ENCODE measurements around the gene DYNLT2.
A peak's percentile ranks its signal among the peaks of the same experiment; 100 is the strongest.

The DYNLT2 gene, protein sequence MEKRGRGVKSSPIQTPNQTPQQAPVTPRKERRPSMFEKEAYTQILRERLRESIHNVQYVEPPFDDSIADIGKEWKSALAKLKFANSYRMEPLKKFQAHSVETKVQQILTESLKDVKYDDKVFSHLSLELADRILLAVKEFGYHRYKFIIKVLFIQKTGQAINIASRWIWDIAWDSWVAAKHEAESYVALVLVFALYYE

DNA sequence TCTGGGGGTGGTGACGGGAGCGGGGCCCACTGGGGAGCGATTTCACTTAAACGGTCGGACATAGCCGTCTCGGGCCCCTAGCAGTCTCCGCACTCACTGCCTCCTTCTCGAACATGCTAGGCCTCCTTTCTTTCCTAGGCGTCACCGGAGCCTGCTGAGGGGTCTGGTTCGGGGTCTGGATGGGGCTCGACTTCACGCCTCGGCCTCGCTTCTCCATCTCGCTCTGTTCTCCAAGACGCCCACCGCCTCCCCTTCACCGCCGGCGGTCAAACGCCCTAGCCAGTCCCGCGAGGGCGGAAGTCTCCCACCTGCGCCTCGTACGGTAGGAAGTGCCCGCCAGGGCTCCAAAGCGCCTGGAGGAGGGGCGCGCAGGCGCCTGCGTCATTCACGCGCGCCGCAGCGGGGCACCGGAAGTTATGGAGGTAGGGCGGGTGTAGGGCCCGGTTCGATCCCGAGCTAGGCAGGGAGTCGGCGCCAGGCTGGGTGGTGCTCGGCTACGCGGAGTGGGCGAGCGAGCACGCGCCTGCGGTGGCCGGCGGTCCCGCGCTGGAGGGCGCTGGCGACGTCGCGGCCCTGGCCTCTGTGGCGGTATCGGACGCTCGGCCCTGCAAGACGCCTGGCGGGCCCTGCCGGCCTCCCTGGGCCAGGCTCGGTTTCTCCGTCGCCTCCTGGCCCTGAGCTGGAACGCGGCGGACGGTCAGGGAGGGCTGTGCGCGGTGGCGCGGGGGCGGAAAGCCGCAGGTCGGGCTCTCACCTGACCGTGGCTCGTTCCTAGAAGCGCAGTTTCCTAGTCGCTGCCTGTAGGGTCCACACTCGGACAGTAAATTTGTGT lies at the start of gene DYNLT2, which contains the start of gene ERMARD:
Gene DYNLT2, minus strand, starts transcription at position 331 of the 832 bp plus-strand sequence. Its CDS starts 114 bp downstream, at position 217.
Gene ERMARD, plus strand, starts transcription at position 381 of the 832 bp plus-strand sequence. Its CDS starts 36 bp downstream, at position 417.
- DNase-seq: peak; percentile 97

DNA sequence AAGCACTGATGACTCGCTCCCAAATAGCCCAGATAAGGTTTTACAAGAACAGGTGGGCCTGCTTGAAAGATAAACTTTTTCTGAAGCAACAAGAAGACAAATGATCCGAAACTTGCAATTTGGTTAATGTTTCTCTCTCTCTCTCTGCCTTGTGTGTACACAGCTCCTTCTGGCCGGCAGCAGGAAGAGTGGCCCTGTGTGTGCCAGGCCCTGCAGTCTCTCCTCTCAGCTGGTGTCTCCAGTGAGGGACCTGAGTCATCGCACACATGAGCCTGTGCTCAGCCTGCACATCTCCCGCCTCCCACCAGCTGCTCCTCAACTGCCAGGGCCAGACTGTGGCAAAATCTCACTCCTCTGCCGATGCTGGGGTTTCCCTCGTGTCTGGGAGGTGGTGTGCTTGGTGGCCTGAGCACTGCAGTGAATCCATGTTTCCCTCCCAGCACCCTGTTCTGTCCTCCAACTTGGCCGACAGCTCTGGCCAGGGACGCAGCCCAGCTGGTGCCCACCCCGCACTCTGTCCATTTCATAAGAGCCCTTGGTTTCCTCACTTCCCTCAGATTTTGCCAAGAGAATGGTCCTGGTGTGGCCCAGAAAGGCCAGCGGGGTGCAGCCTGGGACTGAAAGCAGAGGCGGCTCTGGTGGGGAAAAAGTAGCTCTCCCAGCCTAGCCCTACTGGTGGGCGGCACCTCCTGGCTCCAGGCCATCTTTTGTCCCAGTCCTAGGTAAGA lies 49.5 kb upstream of the DYNLT2 start:
- DNase-seq: peak; percentile 93

DNA sequence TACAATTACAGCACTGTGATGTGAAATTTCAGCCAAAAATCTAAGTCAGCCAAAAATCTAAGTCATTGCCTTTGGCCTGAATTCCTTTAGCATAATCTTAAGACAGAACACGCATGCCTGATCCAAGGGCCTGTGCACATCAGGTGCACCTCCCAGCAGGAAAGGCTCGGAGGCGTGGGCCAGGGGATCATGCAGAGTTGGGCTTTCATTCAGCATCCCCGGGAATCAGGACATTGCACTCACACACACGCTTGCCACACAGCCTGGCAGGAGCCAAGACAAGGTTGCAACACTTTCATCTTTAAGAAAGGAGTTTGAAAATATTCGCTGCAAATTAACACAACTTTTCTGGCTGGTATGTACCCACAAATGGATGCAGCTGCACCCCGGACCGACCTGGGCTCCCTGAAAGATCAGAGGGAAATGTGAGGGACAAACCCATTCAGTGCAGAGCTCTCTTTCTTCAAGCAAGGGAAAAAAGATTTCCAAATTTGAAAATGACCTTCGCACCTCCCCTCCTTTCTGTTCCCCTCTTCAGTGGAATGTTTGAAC lies 48.8 kb upstream of the DYNLT2 start:
- no peak for DNase-seq

DNA sequence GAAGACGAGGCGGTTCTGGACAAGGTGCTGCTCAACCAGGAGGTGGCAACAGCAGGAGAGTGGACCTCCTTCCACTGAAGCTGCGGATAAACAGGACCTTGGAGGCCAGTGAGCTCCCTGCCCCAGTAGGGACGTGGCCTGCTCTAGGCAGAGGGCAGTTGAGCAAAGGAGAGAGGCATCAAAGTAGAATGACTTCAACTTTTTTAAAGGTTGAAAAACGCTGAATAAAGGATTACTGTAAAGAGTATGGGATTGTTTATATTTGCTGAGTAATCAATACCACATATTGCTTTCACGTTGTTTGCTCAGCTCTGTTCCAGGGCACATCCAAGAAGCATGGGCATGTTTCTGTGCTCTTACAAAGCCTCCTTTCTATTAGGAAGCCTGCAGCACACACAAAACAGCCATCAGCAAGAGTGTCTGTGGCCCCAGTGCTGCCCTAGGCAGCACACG lies 48.1 kb upstream of the DYNLT2 start:
- peak; percentile 43 for DNase-seq

DNA sequence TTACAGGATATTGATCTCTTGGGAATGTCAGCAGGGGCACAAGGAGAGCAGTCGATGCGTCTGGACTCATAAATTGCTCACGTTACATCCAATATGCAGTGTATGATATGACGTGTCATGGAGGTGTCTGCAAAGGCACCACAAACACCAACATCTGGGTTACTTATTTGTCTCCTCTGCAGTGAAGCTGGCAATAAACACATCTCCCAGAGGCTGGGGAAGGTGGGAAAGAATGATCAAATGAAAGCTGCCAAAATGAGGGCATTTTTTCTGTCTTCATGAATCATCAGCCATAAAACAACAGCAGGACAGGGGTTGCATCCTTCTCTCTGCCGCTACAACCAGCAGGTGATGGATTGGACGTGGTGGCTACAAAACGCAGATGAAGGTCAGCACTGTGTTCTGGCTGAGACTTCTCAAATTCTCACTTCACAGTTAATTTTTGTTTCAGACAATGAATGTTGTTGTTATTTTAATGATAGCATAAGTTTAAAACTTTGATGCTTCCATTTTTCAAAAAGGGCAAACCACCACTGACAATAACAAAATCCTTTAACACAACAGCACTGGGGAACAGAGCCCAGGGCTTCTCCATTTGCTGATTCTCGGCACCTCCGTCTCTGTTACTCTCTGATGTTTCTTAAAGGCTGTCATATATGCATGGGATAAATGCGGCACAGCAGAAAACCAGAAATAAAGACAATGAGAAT lies 47.5 kb upstream of the DYNLT2 start:
- DNase-seq: no peak

DNA sequence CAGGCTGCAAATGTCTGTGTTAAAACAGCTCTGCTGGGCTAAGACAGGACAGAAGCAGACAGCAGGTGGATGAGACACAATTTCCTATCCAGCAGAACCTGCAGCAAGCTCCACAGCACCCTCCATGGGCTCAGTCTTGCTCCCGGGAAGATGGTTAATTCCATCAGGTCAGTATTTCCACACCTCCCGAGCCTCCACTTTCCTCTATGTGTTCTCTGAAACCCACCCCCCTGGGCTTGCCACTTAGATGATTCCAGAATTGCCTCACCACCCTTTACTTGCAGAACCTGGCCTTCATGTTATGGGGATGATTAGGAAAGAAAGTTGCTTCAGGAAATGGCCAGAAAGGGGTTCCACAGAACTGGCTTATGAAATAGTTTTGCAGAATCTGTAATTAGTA lies 43.8 kb upstream of the DYNLT2 start:
- peak; percentile 45 for DNase-seq

DNA sequence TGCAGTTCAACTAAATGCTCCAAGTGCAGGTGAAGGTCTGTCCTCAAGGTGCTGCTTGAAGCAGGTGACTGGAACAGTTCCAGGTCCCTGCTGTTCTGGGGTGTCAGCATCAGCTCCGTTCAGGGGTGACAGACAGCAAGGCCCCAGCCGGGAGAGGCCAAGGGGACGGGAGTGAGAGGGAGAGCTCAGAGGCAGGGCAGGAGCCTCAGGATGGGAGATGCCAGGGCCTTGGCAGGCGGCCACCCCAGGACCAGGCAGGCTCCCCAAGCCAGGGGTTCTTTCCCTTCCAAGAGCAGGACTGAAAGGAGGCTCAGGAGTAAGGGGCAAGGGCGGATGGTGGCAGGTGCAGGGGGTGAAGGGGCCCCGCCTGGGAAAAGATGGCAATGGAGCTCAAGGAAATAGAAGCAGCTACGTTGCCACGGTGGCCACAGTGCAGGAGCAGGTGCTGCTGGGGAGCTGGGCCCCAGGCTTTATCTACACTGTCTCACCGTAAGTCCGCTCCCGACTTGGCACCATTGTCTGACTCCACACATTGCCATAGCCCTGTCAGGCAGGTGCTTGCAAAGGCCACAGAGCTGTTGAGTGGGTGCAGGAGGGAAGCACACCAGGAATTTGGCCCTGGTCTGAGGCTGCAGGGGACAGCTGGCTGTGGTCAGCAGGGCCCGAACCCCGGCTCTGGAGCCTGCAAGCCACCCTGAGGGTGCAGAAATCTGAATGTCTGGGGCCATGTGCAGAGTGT lies 43.1 kb upstream of the DYNLT2 start:
- DNase-seq: peak; percentile 57

DNA sequence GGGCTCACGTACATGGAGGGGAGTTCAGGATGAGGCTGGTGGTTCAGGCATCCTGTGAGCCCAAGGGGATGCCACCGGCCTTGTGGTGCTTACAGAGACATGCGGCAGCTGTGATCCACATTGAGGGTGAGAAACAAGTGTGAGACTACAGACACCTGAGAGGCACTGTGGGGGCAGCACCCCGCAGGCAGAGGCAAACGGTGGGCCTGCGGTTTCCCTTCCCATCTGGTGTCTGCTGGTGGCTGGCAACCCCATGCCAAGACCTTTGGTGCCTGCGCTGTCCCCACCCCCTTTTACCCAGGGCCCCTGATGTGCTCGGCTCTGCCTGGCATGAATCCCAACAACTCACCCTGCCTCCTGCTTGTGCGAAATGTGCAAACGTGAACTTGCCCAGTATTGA lies 42.0 kb upstream of the DYNLT2 start:
- DNase-seq: no peak

DNA sequence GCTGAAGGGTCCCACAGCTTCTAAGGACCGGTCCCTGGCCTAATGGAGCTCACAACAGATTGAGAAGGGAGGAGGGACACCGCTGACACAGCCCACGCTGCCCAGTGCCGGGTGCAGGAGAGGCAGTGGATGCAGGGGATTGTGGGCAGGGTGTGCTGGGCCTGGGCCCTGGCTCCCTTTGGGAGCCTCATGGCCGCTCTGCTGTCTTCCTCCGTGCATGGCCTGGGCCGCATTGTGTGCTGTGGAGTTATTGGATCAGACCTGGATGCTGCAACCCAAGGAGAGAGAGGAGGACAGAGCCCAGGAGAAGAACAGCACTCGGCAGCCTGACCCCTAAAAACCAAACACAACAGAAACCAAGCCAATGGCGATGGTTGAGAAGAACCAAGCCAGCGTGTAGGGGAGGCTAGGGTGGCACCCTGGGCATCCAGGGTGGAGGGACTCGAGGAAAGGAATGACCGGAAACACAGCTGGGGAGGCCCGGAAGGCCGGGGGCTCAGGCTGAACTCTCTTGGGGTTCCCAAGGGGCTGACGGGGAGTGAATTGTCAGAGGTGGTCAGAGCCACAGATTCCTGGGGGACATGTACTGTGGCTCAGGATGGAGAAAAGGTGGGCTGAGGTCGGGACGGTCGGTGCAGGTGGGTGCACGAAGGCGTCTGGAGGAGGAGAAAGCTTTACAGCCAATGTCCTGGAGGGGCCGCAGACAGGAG lies 41.1 kb upstream of the DYNLT2 start:
- no peak for DNase-seq

DNA sequence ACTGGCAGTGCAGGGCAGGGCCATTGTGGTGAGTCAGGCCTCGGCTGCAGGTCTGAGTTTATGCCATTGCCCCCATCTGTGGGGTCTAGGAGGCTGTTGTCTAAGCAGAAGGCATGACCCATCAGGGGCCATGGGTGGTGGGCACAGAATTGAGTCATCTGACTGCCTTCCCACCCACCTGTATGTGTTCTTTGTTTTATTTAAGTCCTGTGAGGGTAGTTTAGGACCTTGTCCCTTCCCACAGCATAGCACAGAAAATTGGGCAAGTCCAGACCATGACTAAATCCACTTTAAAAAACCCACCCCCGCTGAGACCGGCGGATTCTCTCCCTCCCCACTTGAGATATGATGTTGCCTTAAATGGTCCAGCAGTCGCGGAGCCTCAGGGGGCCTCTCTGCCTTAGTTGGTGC lies 40.4 kb upstream of the DYNLT2 start:
- DNase-seq: no peak

DNA sequence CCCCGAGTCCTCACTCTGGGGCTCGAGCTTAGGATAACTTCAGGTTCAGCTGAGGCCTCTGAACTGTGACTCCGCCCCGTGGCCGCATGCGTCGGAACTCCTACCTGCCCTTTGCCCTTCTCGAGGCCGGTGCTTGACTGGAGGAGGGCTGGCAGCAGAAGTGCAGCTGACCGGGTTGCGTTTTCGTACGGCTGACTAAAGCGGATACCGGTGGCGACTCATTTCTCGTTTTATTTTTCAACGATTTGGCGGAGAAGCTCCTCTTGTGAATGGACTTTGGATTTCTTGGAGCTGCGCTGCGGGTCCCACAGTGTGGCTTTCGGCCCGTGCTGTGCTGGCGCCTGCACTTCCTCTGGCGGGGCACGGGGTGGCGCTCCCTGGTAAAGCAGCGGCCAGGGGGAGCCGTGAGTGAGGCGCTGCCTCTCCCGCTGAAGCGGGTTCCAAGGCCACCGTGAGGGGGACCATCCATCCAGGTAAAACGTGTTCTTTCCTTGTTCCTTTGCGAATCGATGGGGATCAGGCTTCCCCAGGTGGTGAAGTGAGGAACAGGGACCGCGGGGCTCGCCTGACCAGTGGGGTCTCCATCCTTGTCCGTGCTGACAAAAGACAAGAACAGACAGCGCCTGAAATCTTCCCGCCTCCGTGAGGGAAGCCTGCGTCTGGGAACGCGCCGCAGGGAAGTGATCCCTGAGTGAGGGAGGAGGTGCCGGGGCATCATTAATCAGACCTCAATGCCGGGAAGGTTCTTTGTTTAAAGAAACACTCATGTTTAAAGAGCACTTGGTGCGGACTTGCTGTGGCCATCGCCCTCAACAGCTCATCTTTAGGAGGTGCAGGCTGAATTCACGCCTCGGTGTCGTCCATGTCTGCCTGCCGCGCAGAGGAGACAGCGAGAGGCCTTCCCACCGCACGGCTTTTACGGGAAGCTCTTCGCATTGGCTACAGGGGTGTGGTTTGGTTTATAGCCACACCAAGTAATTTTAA lies 38.9 kb upstream of the DYNLT2 start:
- DNase-seq: peak; percentile 86

DNA sequence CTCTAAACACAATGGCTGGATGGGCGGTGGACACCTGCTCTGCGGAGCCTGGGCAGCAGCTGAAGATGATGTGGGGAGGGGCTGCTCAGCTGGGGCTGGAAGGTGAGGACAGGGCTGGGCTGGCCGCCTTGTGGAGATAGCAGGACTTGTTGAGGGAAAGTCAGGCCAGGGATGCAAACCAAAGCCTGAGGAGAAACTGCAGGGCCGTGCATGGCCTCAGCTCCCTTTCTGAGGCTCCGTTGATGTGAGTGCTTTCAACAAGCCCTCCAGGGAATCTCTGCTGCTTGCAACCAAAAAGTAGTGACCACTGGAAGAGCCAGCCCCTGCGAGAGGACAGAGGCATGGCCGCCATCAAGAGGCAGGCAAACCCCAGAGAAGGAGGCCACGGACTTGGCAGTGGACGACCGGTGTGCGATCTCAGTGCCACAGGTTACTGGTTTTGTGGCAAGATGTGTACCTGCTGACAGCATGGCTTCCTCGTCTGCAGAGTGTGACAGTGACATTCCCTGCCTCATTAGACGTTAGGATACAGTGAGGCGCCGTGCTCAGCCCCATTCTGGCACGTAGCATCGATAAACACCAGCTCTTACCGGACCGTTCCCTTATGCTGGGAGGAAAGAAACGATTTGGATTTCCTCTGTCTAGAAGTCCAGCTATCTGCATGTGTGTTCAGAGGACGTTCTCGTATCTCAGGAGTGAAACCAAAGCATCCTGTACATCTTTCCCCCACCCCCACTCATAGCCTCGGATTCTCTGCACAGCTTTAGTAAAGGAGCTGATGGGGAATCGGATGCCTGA lies 38.0 kb upstream of the DYNLT2 start:
- peak; percentile 66 for DNase-seq

DNA sequence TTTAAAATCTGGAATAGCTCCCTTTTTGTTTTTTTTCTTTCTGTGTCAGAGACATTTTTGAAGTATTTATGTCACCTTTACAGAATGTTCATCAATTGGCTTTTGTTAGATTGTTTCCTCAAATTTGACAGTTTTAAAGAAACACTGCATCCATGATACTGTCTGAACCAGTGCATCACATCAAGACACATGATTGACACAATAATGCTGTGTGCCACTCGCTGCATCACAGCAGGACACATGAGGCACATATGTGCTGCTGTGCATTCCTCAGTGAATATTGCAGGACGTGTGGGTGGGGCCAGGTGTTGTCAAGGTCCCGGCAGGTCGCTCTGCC lies 37.4 kb upstream of the DYNLT2 start:
- no peak for DNase-seq

DNA sequence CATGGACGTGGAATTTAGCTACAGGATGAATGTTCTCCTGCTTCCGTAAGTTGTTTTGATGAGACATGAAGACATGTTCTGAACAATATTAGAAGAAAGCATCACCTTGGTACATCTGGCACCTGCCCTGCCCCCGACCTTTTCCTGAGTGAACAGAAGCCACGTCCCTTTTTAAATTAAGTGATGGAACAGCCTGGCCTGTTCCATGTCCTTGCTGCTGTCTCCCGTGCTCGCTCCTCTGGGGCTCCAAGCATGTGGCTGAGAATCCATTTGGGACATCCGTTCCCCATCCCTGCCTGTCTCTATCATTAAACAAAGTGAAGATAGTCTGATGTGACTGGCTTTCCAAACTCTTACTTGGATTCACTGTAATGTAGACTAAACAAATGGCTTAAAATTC lies 36.4 kb upstream of the DYNLT2 start:
- no peak for DNase-seq

DNA sequence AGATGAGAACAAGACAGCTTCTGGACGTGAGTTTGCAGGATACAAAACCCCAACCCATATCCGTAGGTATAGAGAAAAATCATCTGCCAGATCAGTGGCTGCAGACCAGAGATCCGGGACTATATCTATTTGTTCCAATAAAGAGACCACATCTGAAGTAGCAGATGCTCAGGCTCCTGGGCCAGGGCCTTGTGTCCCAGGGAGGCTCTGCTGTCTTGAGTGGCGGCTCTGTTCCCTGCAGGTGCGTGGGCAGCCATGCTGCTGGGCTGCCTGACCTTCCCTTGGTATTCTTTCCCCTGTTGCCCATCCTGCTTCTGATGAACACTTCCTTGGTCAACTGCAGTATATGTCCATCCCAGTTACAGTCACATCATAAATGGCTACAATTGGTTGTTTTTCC lies 35.0 kb upstream of the DYNLT2 start:
- no peak for DNase-seq

DNA sequence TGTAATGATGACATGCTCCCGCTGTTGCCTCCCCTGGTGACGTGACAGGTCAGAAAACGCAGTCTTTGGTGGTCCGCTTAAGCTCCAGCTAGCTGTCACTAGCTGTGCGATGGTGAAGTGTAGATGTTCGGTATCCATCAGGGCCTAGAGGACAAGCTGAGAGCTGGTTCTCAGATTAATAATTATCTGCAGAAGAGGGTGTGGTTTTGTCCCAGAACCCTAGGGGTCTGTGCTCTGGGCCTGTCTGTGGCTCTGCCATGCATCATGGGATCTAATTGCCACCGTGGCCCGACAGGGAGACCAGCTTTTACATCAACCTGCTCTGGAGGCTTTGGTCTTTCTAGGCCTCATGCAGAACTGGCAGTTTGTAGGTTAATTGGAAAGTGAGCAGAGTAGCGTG lies 34.2 kb upstream of the DYNLT2 start:
- DNase-seq: no peak

DNA sequence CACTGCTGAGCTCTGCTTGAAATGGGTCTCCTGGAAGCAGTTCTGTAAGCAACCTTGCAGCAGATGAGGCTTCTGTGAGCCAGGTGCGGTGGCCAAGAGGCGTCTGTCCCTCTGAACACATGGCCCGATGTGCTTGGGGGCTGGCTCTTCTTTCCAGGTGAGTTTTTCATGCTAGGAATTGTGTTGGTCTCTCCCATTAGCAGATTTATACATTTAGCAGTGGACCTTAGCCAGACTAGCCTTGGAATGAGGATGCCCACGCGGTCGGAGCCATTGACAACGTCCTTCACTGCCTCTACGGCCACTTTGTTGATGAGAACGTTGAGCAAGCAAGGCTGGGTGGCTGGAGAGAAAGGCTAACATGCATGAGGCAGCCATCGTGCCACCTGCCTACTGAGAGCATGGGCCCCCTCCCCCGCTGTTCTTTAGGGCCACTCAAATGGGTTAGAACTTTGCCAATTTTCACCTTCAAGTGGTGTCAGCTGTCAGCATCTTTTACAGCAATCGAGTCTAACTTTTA lies 33.5 kb upstream of the DYNLT2 start:
- no peak for DNase-seq

DNA sequence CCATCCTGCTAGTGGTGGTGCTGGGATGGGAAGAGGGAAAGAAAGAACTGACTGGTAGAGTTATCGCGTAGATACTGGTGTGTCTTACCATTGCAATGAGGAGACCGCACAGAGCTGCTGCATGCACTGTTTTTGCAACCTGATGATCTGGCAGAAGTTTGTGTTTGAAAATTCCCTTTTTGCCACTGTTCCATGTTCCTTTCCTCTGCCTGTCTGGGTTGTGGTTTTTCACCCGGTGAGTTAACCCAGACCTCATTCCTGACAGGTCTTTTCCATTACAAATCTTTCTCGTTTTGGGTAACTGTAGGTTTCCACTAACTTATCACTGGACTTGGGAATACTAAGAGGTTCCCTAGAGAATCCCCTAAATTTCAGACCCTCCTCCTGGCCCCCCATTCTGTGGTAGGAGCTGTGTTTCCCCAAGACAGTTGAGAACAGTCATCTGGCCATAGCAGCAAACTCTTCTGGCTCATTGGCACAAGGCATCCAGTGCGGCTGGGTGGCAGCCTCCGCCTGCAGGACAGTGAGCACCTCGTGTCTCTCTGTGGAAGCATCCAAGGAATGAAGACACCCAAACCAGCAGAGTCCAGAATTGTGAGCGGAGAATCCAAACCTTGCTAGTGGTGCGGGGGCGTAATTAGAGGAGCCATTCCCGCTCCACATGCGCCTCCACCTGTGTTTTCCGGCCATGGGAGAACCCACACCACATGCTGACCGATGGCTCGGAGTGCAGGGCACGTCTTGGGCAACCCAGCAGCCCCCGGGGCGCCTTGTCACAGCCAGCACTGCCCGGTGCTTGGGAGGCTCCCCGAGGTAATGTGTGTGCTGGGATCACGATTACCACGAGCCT lies 32.8 kb upstream of the DYNLT2 start:
- no peak for DNase-seq
